GM19452 (cell line): ENCODE data around the gene MMP3.

ENCODE experiments used
- ATAC-seq: cut with Tn5 transposase; IDR thresholded peaks from one replicate; pipeline ENCODE4 v1.9.1; 2021; ENCODE audit not compliant: unreplicated experiment

Gene MMP3

GRCh38 chr11:102792604-102793003 is 50.8 kb downstream of the MMP3 start:
- ATAC-seq: no peak

- ATAC-seq: no peak
Observed at GRCh38 chr11:102791271-102792036, 52.0 kb downstream of the MMP3 start.

- no peak for ATAC-seq
Observed at GRCh38 chr11:102788334-102788995, 54.9 kb downstream of the MMP3 start.
